GM21717 (cell line): Measurements from ENCODE around the gene CHCHD3.
"Not testable (repeated sequence)": the region's sequence is repeated elsewhere in the genome, so short reads cannot be mapped to it uniquely, and the experiment has no call there.

ENCODE experiments used
- ATAC-seq: cut with Tn5 transposase; IDR thresholded peaks from one replicate; pipeline ENCODE4 v1.9.1; 2021; ENCODE audit warnings: mild to moderate bottlenecking, moderate library complexity; ENCODE audit not compliant: unreplicated experiment

The CHCHD3 gene

DNA sequence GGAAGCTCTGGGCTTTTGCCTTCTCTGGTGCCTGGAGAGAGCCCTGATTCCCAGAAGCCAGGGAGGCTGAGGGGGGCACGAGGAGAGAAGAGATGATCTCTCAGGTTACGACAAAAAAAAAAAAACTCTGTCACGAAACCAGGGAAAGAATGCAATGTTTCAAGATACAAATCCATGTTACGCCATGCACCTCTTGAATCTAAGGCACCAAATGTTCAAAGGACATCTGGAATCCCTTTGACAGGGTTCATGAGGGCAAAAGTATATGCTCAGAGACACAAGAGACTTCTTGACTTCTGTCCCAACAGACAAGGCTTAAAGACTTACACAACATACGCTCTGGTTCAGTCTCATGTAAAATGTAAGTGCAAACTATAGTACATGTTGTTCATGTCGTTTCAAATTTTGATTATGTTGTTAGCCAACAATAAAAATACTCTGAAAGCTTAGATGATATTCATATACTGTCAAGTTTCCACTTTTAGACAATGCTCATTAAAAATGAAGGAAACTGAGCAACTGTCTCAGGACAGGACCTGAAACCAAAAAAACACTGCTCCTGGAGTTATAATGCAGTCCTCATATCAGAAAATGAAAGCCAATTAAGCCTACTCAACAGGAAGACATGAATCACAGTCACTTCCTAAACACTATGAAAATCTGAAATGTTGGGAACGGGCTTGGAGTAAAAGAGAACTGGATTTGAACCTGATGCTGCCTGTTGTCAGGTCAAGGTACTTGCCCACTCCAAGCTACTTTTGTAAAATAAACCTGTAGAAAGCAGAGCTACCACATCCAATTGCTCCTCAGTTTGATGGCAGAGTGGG, 72.3 kb downstream of the CHCHD3 start:
- no peak for ATAC-seq

DNA sequence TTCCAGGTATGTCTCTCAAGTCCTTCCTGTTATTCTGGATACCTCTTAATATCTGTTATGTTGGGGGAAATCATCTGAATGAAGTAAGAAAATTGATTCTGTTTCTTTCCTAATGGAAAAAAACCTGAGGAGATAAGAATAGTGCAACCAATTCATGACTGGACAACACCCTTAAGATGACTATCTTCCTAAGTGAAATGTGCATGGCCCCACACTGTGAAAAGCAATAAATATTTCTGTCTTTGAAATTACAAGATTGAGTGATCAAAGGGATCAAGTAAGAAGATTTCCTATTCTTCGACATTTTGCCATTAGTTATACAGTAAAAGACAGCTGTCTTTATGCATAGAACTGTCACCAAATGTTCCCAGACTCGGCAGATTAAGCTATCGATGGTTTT, 73.9 kb downstream of the CHCHD3 start:
- no peak for ATAC-seq

DNA sequence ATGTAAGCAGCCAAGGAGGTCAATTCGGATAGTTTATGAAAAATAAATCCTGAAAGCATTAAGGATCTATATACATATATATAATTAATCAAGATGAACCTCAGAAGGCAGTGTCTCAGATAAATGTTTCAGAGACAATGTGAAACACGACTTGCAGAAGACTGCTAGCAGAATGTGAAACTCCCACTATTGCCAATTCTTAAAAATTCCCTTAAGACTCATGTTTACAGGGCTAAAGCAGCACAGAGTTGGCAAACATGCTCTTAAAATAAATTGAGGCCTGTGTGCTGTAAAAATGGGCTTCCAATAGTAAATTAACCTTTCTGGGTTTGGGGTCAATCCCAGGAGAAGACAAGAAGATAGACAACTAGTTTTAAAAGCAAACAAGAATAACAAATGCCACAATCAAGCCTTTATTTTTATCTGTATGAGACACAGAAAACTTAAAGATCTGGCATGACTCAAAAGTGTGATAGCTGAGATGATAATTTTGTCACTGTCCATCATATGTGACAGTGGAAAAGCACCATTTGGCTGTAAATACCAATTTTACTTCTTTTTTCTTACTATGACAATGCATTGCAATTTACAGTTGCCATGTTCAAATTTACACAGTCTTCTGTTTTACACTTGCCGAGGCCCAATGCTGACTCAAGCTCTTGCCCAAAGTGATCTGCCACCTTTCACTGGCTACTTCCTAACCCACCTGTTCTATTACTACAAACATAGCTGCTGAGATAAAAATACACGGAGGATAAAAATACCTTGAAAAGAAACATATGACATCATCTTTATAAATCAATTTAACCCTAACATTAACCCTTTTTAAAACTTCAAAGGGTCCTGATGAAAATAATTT, 78.6 kb downstream of the CHCHD3 start:
- ATAC-seq = no peak

DNA sequence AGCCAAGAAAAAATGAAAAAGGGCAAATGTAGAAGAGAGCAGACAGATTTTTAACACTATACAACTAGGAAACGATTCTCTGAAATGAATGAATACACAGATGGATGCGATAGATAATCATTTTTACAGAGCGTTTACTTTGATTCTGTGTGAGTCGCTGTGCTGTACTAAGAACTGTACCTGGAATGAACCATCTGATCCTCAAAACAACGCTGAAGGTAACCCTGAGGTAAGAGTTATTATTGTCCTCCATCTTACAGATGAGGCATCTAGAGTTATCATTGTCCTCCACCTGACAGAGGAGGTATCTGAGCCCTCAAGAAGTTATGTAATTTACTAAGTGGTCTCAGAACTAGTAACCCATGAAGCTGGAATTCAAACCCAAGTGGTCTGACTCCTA, 80.2 kb downstream of the CHCHD3 start:
- no peak for ATAC-seq

DNA sequence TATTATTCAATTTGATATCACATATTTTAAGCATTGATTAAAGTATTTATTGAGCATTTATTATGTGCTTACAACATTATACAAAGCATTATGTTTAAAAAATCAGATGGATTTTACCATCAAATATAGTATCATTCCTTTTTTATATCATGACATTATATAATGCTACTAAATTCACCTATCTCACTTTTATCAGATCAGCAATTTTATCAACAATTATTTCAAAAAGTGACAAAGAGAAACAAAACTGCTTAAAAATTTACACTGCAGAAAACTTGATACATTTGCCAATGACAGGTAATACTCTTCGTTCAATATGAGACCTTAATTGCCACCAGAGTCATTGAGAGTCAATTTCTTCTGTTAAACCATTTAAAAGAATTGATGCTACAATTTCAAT, 82.0 kb downstream of the CHCHD3 start:
- no peak for ATAC-seq

DNA sequence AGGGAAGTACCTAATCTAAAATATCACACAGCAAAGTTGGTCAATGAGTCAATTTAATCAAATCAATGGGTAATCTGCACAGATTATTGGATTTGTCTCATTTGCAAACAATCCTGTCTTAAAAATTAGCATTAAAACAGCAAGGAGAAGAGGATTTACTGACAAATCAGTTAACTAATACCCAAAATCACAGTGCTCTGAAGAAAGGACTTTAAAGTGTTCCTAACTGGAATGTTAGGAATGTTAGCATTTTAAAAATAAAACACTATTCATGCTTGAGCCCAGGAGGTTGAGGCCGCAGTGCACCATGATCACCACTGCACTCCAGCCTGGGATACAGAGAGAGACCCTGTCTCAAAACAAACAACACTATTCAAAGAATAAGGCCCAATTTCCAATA, 83.1 kb downstream of the CHCHD3 start:
- no peak for ATAC-seq

DNA sequence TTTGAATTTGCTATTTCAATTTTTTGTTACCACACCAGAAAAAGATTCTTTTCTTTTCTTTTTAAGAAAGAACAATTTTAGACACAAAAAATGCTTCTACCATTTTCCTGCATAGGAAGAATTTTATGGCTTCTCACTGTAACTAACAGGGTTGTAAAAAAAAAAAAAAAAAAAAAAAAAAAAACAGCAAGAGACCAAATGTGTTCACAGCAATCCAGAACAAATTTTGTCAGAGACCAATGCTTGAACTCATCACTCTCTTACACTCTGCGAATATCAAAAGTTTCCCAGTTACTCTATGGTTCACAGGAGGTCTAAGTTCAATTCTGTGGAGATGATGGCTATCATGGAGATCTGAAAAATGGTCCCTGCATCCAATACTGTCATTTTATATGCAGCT, 84.4 kb downstream of the CHCHD3 start:
- ATAC-seq = no peak

DNA sequence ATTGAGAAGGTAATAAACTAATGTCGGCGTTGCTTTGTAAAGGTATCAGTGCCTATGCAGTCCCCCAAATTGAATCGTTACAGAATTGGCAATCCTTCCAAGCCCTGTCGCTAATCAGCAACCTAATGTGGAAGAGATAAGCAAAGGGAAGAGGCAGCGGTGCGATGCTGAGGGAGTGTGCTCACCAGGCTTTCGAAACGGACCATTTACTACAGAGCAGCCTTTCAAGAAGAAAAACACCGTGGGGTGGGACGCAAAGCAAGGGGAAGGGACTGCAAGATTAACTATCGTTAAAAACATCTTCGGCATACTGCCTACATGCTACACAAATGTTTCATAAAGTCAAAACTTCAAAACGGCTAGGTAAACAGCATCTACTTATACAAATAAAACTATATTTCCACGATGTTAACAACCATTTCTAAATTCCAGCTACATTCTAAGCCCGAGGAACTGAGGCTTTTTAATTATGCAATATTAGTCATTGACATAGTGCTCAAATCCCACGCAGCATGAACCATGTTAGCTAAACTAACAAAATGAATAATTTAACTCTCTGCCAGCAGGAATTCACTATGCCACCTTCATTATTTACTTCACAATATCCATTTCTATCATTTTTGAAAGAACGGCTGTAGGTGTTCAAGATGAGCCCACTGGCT, 85.2 kb downstream of the CHCHD3 start:
- ATAC-seq = no peak

DNA sequence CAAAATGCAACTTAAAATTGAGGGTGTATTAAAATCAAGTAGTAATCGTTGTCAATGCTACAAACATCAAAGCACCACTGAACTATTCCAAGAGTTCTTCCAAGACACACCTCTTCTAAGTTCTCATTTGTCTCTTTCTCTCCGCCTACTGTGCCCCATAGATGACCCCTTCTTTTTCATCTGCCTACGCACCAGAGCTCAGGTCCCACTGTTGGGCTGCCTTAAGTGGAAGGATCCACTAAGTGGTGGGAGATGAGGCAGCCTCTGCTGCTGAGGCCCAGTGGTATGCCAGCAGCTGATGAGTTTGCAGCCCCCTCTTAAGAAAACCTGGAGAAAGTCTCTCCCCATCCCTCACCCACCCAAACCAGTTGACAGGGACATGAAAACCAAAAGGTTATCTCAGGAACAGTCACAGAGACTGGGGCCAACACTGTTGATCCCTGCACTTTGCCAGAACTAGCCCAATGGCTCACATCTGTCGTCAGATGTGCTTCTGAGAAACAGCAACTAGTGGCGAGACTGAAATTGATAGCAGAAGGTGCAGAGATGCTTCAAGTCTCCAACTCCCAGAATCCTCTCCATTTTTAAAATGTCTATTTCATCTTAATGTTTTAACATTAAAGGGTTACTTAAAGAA, 88.4 kb downstream of the CHCHD3 start:
- no peak for ATAC-seq

DNA sequence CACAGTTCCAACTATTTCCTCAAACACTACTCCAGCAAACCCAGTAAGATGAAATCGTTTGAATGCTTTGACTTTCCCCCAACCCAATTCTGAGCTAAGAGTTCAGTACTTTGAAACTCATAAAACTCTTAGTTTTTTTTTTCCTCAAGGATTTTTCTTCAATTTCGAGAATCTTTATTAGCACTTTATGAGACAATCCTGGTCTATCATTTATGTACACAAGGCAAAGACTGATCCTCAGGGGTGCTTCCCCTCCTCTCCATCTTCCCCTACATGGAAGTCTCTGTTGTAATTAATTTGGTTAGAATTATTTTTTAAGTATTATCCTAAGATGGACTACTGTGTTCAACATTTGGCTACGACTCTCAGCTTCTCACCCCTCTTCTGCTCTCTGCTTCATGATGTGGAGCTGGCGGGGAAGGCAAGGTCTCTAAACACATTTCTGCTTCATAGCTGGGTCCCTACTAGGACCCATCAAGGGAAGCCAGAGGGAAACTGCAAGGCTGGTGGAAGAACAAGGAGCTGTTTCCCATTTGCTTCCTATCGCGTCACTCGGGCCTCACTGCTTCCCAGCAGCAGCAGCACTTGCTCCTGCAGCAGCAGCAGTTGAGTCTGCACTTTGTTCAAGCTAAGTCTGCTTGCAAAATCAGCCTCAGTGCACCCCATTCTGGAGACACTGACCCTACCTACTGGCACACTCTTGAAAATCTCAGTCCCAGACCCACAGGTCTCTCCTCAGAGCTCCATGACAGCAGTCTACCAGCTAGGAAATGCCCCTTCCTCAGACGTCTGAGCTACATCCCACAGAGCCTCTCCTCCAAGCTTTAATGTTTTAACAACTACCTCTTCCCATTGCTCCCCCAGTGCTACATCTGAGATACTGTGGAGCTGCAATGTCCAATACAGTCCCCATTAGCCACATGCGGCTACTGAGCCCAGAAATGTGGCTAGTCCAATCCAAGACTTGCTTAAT, 90.0 kb downstream of the CHCHD3 start:
- no peak for ATAC-seq

DNA sequence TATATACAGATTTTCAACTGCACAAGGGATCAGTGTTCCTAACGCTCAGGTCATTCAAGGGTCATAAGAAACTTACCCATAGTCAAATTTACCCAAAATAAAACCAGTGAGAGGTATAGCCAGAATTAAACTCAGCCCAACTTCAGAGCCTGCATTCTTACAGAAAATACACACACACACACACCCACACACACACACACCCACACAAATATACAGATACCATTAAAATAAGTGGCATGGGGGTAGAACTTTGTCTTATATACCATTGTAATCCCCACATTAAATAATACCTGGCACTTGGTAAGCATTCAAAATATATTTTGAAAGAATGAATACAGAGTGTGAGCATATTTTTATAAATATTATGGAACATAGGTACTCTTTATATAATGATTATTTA, 93.8 kb downstream of the CHCHD3 start:
- no peak for ATAC-seq

DNA sequence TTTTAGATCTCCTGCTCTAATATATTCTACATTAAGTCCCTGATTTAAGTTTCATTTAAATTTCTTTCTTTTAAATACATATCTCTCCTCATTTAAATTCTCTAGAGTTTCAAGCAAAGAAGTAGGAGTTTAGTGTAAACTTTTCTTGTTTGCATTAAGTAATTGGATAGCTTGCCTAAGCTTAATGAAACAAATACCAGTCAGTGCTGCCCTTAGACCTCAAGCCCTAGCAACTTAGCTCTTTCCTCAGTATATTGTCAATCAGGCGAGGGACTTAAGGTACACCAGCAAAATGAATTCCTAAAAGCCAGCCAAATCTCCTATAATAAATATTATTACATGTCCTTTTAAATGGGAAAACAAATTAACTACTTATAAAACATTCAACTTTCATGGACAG, 101.5 kb downstream of the CHCHD3 start:
- no peak for ATAC-seq

DNA sequence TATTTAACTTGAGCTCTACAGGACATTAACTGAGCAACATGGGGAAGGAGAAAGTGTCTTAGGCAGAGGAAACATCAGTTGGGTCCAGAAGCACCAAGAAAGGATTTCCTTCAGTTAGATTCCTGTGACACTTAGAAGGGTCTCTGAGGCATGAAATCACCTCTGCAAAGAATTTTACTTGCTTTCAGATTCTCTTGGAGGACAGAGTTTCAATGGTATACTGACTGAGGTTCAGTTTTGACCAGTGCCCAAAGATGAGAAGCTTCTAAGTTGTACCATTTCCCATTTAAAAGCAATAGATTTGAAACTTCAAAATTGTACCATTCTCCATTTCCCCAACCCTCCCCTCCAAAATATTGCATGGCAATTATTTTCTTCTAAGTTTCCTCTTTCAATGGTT, 102.4 kb downstream of the CHCHD3 start:
- ATAC-seq = no peak

DNA sequence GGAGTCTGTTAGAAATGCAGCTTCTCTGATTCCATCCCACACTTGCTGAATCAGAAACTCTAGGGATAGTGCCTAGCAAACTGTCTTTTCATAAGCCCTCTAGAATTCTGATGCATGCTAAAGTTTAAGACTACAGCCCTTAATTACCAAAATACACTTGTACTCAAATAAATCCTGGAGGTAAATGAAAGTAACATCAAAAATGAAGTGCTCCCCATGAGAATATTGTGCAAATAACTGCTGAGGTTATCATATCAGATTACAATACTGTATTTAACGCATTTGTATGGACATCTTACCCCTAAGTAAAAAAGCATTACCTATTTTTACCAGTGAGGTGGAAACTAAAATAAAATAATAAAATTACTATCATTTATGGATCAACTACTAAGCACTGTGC, 104.7 kb downstream of the CHCHD3 start:
- ATAC-seq = no peak

DNA sequence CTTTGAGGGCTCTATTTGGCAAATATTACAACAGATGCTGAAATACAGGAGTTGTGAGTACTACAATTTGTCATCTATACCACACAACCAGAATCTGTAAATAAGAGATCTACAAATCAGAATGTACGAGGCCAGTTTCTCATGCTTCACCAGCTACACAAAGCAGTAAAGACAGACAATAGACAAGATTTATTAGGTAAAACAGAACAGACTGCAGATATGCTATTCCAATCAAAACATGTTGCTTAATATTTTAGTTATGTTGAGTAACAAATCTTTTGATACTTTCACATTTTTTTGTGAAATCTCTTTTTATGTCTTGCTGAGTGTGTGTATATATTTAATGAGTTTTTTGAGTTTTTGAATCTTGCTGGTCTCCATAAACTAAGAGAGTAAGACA, 109.1 kb downstream of the CHCHD3 start:
- no peak for ATAC-seq

DNA sequence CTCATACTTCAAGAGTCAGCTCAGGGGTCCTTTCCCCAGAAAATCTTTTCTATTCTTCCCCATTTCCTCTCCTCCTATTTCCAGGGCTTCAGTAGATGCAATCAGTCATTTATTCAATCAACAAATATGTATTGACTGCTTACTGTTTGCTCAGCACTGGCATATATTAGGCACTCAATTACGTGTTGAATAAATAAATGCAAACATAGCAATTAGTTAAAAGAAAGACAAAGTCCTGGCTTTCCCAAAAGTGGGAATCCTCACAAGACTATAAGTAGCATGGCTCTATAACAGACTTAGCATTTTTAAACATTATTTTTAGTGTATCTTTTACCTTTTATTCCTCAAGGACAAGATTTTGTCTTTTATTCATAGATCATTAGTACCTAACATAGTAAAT, 111.6 kb downstream of the CHCHD3 start:
- ATAC-seq = no peak

DNA sequence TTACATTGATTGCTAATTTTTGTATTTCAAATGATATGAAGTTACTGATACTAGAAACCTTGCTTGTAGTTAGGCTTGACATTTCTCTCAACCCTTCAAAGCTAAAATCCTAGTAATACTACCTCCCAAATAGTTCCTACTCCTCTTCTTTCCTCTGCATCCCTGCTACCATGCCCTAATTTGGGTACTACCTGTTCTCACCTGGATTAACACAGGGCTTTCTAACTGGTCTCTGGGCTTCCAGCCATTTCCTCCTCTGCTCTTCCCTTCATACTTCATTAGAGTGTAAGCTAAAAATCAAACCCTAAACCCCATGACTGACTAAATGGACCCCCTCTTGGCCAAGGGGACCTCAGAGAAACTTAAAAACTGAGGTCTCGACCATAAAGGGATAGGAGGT, 112.4 kb downstream of the CHCHD3 start:
- no peak for ATAC-seq

DNA sequence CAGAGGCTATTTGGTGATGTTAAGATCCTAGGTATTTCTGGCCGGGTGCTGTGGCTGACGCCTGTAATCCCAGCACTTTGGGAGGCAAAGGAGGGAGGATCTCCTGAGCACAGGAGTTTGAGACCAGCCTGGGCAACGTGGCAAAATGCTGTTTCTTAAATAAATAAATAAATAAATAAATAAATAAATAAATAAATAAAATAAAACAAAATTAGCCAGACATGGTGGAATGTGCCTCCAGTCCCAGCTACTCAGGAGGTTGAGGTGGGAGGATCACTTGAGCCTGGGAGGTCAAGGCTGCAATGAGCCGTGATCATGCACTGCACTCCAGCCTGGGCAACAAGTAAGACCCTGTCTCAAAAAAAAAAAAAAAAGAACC, 114.4 kb downstream of the CHCHD3 start:
- not testable (repeated sequence) for ATAC-seq

DNA sequence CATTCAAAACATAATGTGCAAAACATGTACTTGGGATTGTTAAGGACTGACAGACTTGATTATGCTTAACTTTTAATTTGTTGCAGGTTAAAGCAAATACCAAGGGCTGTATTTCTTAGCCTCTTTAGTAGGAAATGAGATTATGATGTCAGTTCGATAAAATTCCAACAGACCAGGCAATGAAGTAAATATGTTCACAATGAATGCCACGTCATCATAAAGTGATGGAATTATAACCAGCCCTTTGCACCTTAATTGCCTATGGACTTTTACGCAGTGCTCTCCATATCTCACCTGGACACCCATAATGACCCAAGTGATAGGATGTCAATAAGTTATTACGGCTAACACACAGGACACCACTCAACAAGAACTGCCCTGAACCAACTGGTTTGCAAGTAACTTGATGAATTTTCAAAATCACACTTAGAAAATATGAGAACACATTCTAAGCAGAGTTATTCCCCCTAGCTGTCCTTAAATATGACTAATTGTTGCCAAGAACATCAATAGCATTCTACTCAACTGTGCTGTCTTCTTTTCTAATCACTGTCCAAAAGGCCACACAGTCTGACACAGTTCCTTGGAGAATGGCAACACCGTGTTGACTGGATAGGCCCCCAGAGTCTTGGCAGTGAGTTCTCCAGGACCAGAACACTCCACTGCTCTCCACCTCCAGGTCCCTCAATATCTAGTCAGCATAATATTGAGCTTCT, 115.0 kb downstream of the CHCHD3 start:
- no peak for ATAC-seq
